ENCODE measurements around the gene EPHB1. TPM values are rescaled to one million over a fixed set of nuclear protein-coding genes. Genes with fewer than 3 reads are reported as not detected.

Gene EPHB1
- polyA plus RNA-seq, 1 of the 3 experiments (the other 2 are of a cell fraction) = 1.2 TPM

DNA sequence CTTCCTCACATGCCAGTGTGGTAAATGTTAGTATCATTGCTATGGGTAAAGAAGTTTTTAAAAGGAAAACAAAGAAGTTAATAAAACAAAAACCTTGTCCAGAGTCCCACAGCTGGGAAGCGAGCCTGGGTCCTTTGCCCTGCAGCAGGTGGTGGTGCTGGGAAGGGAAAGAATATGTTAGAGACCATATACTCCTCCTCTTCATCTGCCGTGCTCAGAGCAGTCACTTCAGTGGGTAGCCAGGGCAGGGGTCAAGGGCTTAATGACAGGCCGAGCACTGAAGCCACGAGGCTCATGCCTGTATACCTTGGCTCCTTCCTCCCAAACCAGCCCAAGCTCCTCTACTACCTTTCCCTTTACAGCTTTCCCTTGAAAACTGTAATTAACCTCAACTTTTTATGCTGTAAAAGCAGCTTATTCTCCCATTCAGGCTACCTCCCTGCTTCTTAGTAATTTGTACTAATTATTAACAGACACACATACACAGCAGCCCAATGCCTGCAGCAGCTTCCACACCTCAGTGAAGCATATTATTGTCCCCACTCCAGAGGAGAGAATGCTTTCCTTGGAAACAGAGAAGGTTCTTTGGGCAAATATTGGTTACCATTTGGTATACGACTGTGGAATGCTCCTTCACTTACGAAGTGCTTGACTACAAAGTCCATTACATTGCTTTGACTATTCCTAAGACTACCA, 362.1 kb downstream of the EPHB1 start:
- 60% methylated on average over 6 of the region's 6 CpGs for WGBS (ENCODE audit: low lambda C conversion rate)
- H3K9me2 ChIP-seq = no peaks in the 10 kb centered on the region
- H3K36me3 ChIP-seq (replicated peaks in 1 of 2; ENCODE audit: control insufficient read depth in 1 of 2, insufficient read depth in 2 of 2, low read length in 1 of 2) = no peaks in the 10 kb centered on the region
- H3K4me3 ChIP-seq (ENCODE audit: low read depth in 2 of 2, low read length in 1 of 2) = no peak overlapping the region
- no peaks in the 10 kb centered on the region for H3K9me3 ChIP-seq
- no peak for TF ChIP-seq EZH2phosphoT487 (IDR thresholded peaks at IDR 0.05; ENCODE audit: borderline replicate concordance, low read depth)
- no peak for TF ChIP-seq GATA2 (CRISPR knock-in tag; IDR thresholded peaks at IDR 0.05)
- TF ChIP-seq MEF2A (IDR thresholded peaks at IDR 0.05; ENCODE audit: borderline replicate concordance, low read depth) = no peak
- no peak for TF ChIP-seq EP300 (IDR thresholded peaks at IDR 0.05; ENCODE audit: borderline replicate concordance in 1 of 2, low read depth in 1 of 2, low read length in 1 of 2)
- H3K27ac ChIP-seq (ENCODE audit: low read depth in 2 of 2, low read length in 1 of 2) = no peak overlapping the region
- H2AFZ ChIP-seq (ENCODE audit: low read depth) = no peak overlapping the region
- no peak overlapping the region for H3K4me2 ChIP-seq
- ChIA-PET POLR2A (no interaction called here), CTCF (interaction anchor here (1.5 kb wide), 1 partner anchor 362 kb away, joined by 4 read pairs; the partner anchor contains the start of gene EPHB1)
- H3K4me1 ChIP-seq (ENCODE audit: control insufficient read depth in 1 of 2, insufficient read depth in 2 of 2, low read depth in 1 of 2, low read length in 1 of 2) = no peaks in the 10 kb centered on the region; a peak in 1 of 4 replicates
- H4K20me1 ChIP-seq (ENCODE audit: insufficient read depth) = no peaks in the 10 kb centered on the region
- no peaks in the 10 kb centered on the region for H3K79me2 ChIP-seq (ENCODE audit: insufficient read depth)
- no peak overlapping the region for H3K9ac ChIP-seq
- no peaks in the 10 kb centered on the region for H3K27me3 ChIP-seq (ENCODE audit: insufficient read depth)
- H3F3A ChIP-seq (replicated peaks; ENCODE audit: insufficient read depth) = no peaks in the 10 kb centered on the region
- DNase-seq = no peak

DNA sequence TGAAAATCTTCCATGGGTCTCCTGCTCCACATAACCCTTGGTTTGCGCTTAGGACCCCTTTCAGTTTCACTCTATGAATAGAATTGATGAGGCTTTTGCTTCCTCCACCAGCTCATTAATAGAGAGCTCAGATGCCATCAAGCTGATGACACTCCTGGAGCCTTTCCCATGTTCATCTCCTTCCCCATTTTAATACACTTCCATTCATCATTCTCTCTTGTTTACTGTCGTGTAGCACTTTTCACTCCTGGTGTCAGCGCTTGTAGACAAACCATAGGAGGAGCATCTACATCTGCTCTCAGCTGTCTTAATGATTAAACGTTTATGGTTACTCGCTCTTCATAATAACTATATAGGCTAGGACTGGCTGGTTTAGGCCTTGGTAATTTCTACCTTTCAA, 363.5 kb downstream of the EPHB1 start:
- 62% methylated on average over 5 of the region's 5 CpGs for WGBS (ENCODE audit: low lambda C conversion rate)
- CTCF ChIA-PET = interaction anchor here (1.5 kb wide), 1 partner anchor 364 kb away, joined by 4 read pairs; the partner anchor contains the start of gene EPHB1

More for the DNA sequence above, 363.5 kb downstream of the EPHB1 start:
- no peaks in the 10 kb centered on the region for H3K9me3 ChIP-seq
- no peak overlapping the region for H3K27ac ChIP-seq (ENCODE audit: low read depth in 2 of 2, low read length in 1 of 2)
- H3K36me3 ChIP-seq (replicated peaks in 1 of 2; ENCODE audit: control insufficient read depth in 1 of 2, insufficient read depth in 2 of 2, low read length in 1 of 2) = no peaks in the 10 kb centered on the region
- no peak for DNase-seq
- H3K27me3 ChIP-seq (ENCODE audit: insufficient read depth) = no peaks in the 10 kb centered on the region
- POLR2A ChIA-PET = no interaction called here
- H3K79me2 ChIP-seq (ENCODE audit: insufficient read depth) = no peaks in the 10 kb centered on the region
- H3K4me1 ChIP-seq (ENCODE audit: control insufficient read depth in 1 of 2, insufficient read depth in 2 of 2, low read depth in 1 of 2, low read length in 1 of 2) = no peaks in the 10 kb centered on the region; a peak in 1 of 4 replicates
- H3K4me3 ChIP-seq (ENCODE audit: low read depth in 2 of 2, low read length in 1 of 2) = no peak overlapping the region
- no peaks in the 10 kb centered on the region for H3F3A ChIP-seq (replicated peaks; ENCODE audit: insufficient read depth)
- no peaks in the 10 kb centered on the region for H3K9me2 ChIP-seq
- H4K20me1 ChIP-seq (ENCODE audit: insufficient read depth) = no peaks in the 10 kb centered on the region
- TF ChIP-seq RCOR1 (IDR thresholded peaks at IDR 0.05; ENCODE audit: low read length) (no peak), RFX5 (IDR thresholded peaks at IDR 0.05; ENCODE audit: low read length) (no peak), SIN3A (IDR thresholded peaks at IDR 0.05; ENCODE audit: borderline replicate concordance, low read depth, low read length) (no peak), SMC3 (IDR thresholded peaks at IDR 0.05; ENCODE audit: low read depth, low read length) (no peak), NRF1 (IDR thresholded peaks at IDR 0.05; ENCODE audit: low read depth, low read length) (no peak), TEAD4 (IDR thresholded peaks at IDR 0.05; ENCODE audit: borderline replicate concordance, insufficient read depth) (no peak), YY1 (IDR thresholded peaks at IDR 0.05; ENCODE audit: low read depth) (no peak), ELF1 (IDR thresholded peaks at IDR 0.05) (no peak), CHD2 (IDR thresholded peaks at IDR 0.05; ENCODE audit: low read length, partially characterized antibody) (no peak), NFIC (IDR thresholded peaks at IDR 0.05; ENCODE audit: borderline replicate concordance) (no peak), TAF1 (IDR thresholded peaks at IDR 0.05; ENCODE audit: borderline replicate concordance, low read depth, low read length) (no peak)
- TF ChIP-seq, protein P1, sequence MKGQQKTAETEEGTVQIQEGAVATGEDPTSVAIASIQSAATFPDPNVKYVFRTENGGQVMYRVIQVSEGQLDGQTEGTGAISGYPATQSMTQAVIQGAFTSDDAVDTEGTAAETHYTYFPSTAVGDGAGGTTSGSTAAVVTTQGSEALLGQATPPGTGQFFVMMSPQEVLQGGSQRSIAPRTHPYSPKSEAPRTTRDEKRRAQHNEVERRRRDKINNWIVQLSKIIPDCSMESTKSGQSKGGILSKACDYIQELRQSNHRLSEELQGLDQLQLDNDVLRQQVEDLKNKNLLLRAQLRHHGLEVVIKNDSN (IDR thresholded peaks at IDR 0.05; ENCODE audit: borderline replicate concordance, low read depth) = no peak
- no peak overlapping the region for H3K9ac ChIP-seq
- H3K4me2 ChIP-seq = no peak overlapping the region
- no peak overlapping the region for H2AFZ ChIP-seq (ENCODE audit: low read depth)
